Sigmoid colon (tissue), 4 donors: ENCODE results near the gene GRM4.

Experiments used
- POLR2A ChIP-seq, 2 donors: fragments of 450-650 bp; IDR thresholded peaks; one replicate each; pipeline ENCODE4 v1.6.1; 2016; ENCODE audit warnings: antibody characterized with exemption in 2 of 2, mild to moderate bottlenecking in 2 of 2, moderate library complexity in 2 of 2
- POLR2AphosphoS5 ChIP-seq, 4 donors: sonication (generic); formaldehyde crosslinking; IDR thresholded peaks; one replicate each; pipeline ENCODE4 v1.6.1; 2017; ENCODE audit warnings: antibody characterized with exemption in 4 of 4
- TF ChIP-seq, protein P1 (sequence below), 4 experiments: fragments of 450-650 bp in 3 of 4; fragments of 200-600 bp in 1 of 4; IDR thresholded peaks; one replicate each; pipeline ENCODE4 v1.5.1; 2016 to 2019; ENCODE audit warnings: antibody characterized with exemption in 4 of 4, mild to moderate bottlenecking in 3 of 4, moderate library complexity in 2 of 4

DNA sequence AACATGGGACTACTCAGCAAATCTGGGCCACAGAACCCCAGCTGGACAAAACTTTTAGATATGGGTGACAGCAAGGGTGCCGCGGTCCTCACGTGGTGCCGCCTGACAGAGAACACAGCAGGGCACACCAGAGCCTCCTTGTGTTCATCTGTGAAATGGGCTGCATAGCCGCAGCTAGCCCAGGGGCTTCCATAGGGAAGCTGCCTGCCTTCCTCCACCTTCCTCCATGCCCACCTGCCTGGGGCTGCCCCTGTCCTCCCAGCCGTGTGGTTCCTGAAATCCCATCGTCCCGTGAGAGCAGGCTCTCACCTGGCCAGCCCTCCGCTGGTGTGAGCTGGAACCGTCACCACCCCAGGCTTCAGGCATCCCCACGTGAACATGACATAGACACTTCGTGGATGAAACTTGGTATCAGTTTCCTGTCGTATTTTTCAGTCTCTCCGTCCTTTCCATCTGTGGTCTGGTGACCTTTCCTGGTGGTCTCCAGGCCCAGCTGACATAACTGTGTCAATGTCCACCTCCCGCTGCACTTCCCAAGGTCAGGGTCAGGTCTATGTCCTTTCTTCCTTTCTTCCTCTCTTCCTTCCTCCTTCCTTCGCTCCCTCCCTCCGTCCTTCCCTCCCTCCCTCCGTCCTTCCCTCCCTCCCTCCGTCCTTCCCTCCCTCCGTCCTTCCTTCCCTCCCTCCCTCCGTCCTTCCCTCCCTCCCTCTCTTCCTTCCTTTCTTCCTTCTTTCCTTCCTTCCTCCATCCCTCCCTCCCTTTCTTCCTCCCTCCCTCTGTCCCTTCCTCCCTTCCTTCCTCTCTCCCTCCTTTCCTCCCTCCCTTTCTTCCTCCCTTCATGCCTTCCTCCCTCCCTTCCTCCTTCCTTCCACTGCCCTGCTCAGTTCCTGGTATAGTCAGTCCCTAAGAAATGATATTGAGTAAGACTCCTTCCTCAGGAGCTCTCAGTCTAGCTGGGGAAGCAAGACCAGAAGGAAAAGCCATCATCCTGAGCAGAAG lies 78.8 kb downstream of the GRM4 start:
- TF ChIP-seq POLR2AphosphoS5 (IDR thresholded peaks at IDR 0.05) (no peak), POLR2A (IDR thresholded peaks at IDR 0.05) (no peak)
- TF ChIP-seq, protein P1, sequence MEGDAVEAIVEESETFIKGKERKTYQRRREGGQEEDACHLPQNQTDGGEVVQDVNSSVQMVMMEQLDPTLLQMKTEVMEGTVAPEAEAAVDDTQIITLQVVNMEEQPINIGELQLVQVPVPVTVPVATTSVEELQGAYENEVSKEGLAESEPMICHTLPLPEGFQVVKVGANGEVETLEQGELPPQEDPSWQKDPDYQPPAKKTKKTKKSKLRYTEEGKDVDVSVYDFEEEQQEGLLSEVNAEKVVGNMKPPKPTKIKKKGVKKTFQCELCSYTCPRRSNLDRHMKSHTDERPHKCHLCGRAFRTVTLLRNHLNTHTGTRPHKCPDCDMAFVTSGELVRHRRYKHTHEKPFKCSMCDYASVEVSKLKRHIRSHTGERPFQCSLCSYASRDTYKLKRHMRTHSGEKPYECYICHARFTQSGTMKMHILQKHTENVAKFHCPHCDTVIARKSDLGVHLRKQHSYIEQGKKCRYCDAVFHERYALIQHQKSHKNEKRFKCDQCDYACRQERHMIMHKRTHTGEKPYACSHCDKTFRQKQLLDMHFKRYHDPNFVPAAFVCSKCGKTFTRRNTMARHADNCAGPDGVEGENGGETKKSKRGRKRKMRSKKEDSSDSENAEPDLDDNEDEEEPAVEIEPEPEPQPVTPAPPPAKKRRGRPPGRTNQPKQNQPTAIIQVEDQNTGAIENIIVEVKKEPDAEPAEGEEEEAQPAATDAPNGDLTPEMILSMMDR (IDR thresholded peaks at IDR 0.05), result no peak
